A549 (cell line): Measurements from ENCODE around the gene KLK10. TPM values are rescaled to one million over a fixed set of nuclear protein-coding genes. Genes with fewer than 3 reads are reported as not detected.

ENCODE experiments used
- ATAC-seq, 2 experiments: fragments of 200-7000 bp in 1 of 2; fragments of >200 bp in 1 of 2; cut with Nextera tagmentation in 1 of 2; cut with Tn5 transposase in 1 of 2; 3 replicates each; pipeline versions ENCODE4 v1.8.0 to v1.9.1; 2018 to 2020; ENCODE audit warnings: mild to moderate bottlenecking in 1 of 2, moderate library complexity in 1 of 2
- CTCF ChIA-PET: fragments of 300-600 bp; sonication (Branson Sonifier 250); formaldehyde crosslinking; extraction: SDS; loops from one replicate; lab custom pipeline; 2021; ENCODE audit warnings: antibody characterized with exemption, inconsistent platforms; lab: Yijun Ruan, JAX
- POLR2A ChIA-PET: fragments of 350-600 bp; formaldehyde crosslinking; extraction: SDS; loops from one replicate; lab custom pipeline; 2021; ENCODE audit warnings: antibody characterized with exemption, inconsistent platforms; lab: Yijun Ruan, JAX
- DNase-seq, 2 experiments: peaks; one replicate each; pipeline versions ENCODE4 v3.0.0 to v3.0.0-alpha.2; 2011 to 2016; ENCODE audit warnings: low read depth in 1 of 2, low spot score in 1 of 2
- FAIRE-seq: peaks from 2 replicates; lab custom pipeline; 2011; peaks lifted over from hg19 to GRCh38; lab: Jason Lieb, UNC
- H3K27ac ChIP-seq, 2 experiments: fragments of >200 bp; sonication (Bioruptor Twin); formaldehyde crosslinking; 3 replicates each; pipeline ENCODE4 v1.5.1; 2016 to 2017
- H3K4me1 ChIP-seq: fragments of >200 bp; sonication (Bioruptor Twin); formaldehyde crosslinking; 3 replicates; pipeline ENCODE4 v1.6.1; 2016
- H3K4me2 ChIP-seq: fragments of >200 bp; sonication (Bioruptor Twin); formaldehyde crosslinking; 3 replicates; pipeline ENCODE4 v1.6.1; 2016
- H3K4me3 ChIP-seq: fragments of >200 bp; sonication (Bioruptor Twin); formaldehyde crosslinking; 3 replicates; pipeline ENCODE4 v1.5.1; 2016
- H3K9me3 ChIP-seq: fragments of >200 bp; sonication (Bioruptor Twin); formaldehyde crosslinking; 3 replicates; pipeline ENCODE4 v1.6.1; 2016
- BHLHE40 ChIP-seq: IDR thresholded peaks from 2 replicates; pipeline ENCODE4 v1.6.1; 2012; ENCODE audit warnings: low read depth, low read length, inconsistent platforms
- CBX8 ChIP-seq: fragments of 200-600 bp; sonication (generic); IDR thresholded peaks from 2 replicates; pipeline ENCODE4 v1.6.1; 2016
- CHD4 ChIP-seq: fragments of 200-600 bp; sonication (generic); IDR thresholded peaks from 2 replicates; pipeline ENCODE4 v1.6.1; 2016; ENCODE audit warnings: antibody characterized with exemption, mild to moderate bottlenecking, borderline replicate concordance
- CTCF ChIP-seq: fragments of >200 bp; sonication (Bioruptor Twin); formaldehyde crosslinking; IDR thresholded peaks from 3 replicates; pipeline ENCODE4 v1.5.1; 2016
- EHF ChIP-seq: fragments of 250-450 bp; sonication (Bioruptor Pico); IDR thresholded peaks from 2 replicates; pipeline ENCODE4 v1.5.0; 2020; ENCODE audit warnings: mild to moderate bottlenecking
- EHMT2 ChIP-seq: fragments of 200-600 bp; sonication (generic); IDR thresholded peaks from 2 replicates; pipeline ENCODE4 v1.6.1; 2016; ENCODE audit warnings: antibody characterized with exemption, low read depth, mild to moderate bottlenecking, moderate library complexity
- FOSB ChIP-seq: fragments of 250-450 bp; sonication (Bioruptor Pico); IDR thresholded peaks from 2 replicates; pipeline ENCODE4 v1.5.0; 2020; ENCODE audit warnings: mild to moderate bottlenecking, moderate library complexity
- FOSL2 ChIP-seq, 2 experiments: fragments of 450-650 bp in 1 of 2; fragments of >200 bp in 1 of 2; sonication (Bioruptor Twin) in 1 of 2; formaldehyde crosslinking; IDR thresholded peaks; 2 replicates each; pipeline versions ENCODE4 v1.5.0 to v1.6.1; 2016 to 2020; ENCODE audit warnings: mild to moderate bottlenecking in 1 of 2, moderate library complexity in 1 of 2
- HDAC2 ChIP-seq: fragments of 200-600 bp; sonication (generic); IDR thresholded peaks from 2 replicates; pipeline ENCODE4 v1.6.1; 2016
- HOXA7 ChIP-seq: fragments of 250-450 bp; sonication (Bioruptor Pico); IDR thresholded peaks from 2 replicates; pipeline ENCODE4 v1.5.0; 2020; ENCODE audit warnings: mild to moderate bottlenecking, moderate library complexity
- KDM1A ChIP-seq: fragments of 200-600 bp; sonication (generic); IDR thresholded peaks from 2 replicates; pipeline ENCODE4 v1.6.1; 2016; ENCODE audit warnings: low read depth, mild to moderate bottlenecking
- MAFK ChIP-seq: fragments of 450-650 bp; IDR thresholded peaks from 2 replicates; pipeline ENCODE4 v1.6.1; 2014; ENCODE audit not compliant: partially characterized antibody
- NFE2L2 ChIP-seq: fragments of 150-350 bp; conservative IDR thresholded peaks from 2 replicates; pipeline ENCODE4 v1.6.1; 2014; ENCODE audit warnings: low read length
- PHF8 ChIP-seq: fragments of 200-600 bp; sonication (generic); IDR thresholded peaks from 2 replicates; pipeline ENCODE4 v1.6.1; 2016; ENCODE audit warnings: low read depth, mild to moderate bottlenecking, antibody characterized with exemption, moderate library complexity, borderline replicate concordance
- POLR2AphosphoS2 ChIP-seq: conservative IDR thresholded peaks from 2 replicates; pipeline ENCODE4 v1.6.1; 2012; ENCODE audit warnings: low read length, improper control_type of control experiment, inconsistent platforms
- RCOR1 ChIP-seq: fragments of 150-350 bp; IDR thresholded peaks from 2 replicates; pipeline ENCODE4 v1.6.1; 2014; ENCODE audit warnings: antibody characterized with exemption, low read length, low read depth
- REST ChIP-seq: fragments of 200-600 bp; sonication (generic); IDR thresholded peaks from 2 replicates; pipeline ENCODE4 v1.6.1; 2016; ENCODE audit warnings: antibody characterized with exemption, mild to moderate bottlenecking, moderate library complexity
- RFX5 ChIP-seq: fragments of 450-650 bp; IDR thresholded peaks from 2 replicates; pipeline ENCODE4 v1.7.1; 2014; ENCODE audit warnings: antibody characterized with exemption, mild to moderate bottlenecking, moderate library complexity
- SMC3 ChIP-seq: fragments of >200 bp; sonication (Bioruptor Twin); formaldehyde crosslinking; IDR thresholded peaks from 3 replicates; pipeline ENCODE4 v1.6.1; 2018; ENCODE audit warnings: inconsistent platforms
- SREBF2 ChIP-seq: fragments of 450-650 bp; IDR thresholded peaks from 2 replicates; pipeline ENCODE4 v1.6.1; 2014; ENCODE audit warnings: mild to moderate bottlenecking, moderate library complexity
- TFCP2L1 ChIP-seq: fragments of 250-450 bp; sonication (Bioruptor Pico); IDR thresholded peaks from 2 replicates; pipeline ENCODE4 v1.5.0; 2021; ENCODE audit warnings: mild to moderate bottlenecking
- ZFP36 ChIP-seq: fragments of 450-650 bp; IDR thresholded peaks from 2 replicates; pipeline ENCODE4 v1.6.1; 2014; ENCODE audit warnings: borderline replicate concordance; ENCODE audit not compliant: partially characterized antibody
- ZNF302 ChIP-seq: fragments of 250-450 bp; sonication (Bioruptor Pico); IDR thresholded peaks from 2 replicates; pipeline ENCODE4 v1.9.0; 2021; ENCODE audit warnings: inconsistent platforms, mild to moderate bottlenecking, moderate library complexity
- WGBS: methylation state at CpG from one replicate; pipeline ENCODE4 v1.1.6; 2017; ENCODE audit errors: missing lambda C conversion rate; 5-methylcytosine and 5-hydroxymethylcytosine counted together
- polyA plus RNA-seq, 4 experiments: library from polyadenylated mRNA; depleted of rRNA in 3 of 4; stranded (reverse); fragments of >200 nt; fragmentation: RNase III in 1 of 4; extraction: RNeasy Plus Mini Kit Qiagen cat#74134 plus additional on column Dnase treatment in 1 of 4; gene quantifications; 2 replicates in 3 of 4; 3 replicates in 1 of 4; pipeline ENCODE4 v1.2.3, GENCODE V29; 2011 to 2017

KLK10 gene
- polyA plus RNA-seq, 2 of the 4 experiments (the other 2 are of a cell fraction) = 0.18 TPM; not detected in 1

- H3K4me3 ChIP-seq = no peak overlapping the region
- ChIA-PET POLR2A (no interaction called here), CTCF (interaction anchor here (0.9 kb wide), 1 partner anchor 278 kb away, joined by 3 read pairs; no protein-coding TSS in a partner anchor)
- WGBS = 77% methylated on average over 4 of the region's 4 CpGs
- H3K4me2 ChIP-seq = no peak overlapping the region
- TF ChIP-seq EHMT2 = no peak
- no peak for TF ChIP-seq ZFP36
- TF ChIP-seq REST = no peak
- no peak for TF ChIP-seq CTCF
- TF ChIP-seq NFE2L2 = no peak
- TF ChIP-seq POLR2AphosphoS2 = no peak
- no peak for TF ChIP-seq SMC3
- TF ChIP-seq FOSL2 (IDR thresholded peaks at IDR 0.05) = no peak
- no peak for TF ChIP-seq FOSL2 (CRISPR knock-in tag; IDR thresholded peaks at IDR 0.05)
- TF ChIP-seq SREBF2 = no peak
- TF ChIP-seq TFCP2L1 (CRISPR knock-in tag) = no peak
- no peak for TF ChIP-seq RFX5
- TF ChIP-seq RCOR1 = no peak
- TF ChIP-seq CBX8 = no peak
- TF ChIP-seq PHF8 = no peak
- no peak for TF ChIP-seq KDM1A
- no peak for TF ChIP-seq EHF
- no peak for TF ChIP-seq HOXA7 (CRISPR knock-in tag)
- H3K27ac ChIP-seq = no peak overlapping the region
- no peak for DNase-seq
- peak; percentile 55 for ATAC-seq
- no peaks in the 10 kb centered on the region for H3K9me3 ChIP-seq
- no peak for FAIRE-seq
- peaks cover 10% of the 10 kb centered on the region; the same call in 2 of the 3 replicates for H3K4me1 ChIP-seq
These were observed 37.3 kb downstream of the KLK10 start for GRCh38 chr19:50982186-50982585.

DNA sequence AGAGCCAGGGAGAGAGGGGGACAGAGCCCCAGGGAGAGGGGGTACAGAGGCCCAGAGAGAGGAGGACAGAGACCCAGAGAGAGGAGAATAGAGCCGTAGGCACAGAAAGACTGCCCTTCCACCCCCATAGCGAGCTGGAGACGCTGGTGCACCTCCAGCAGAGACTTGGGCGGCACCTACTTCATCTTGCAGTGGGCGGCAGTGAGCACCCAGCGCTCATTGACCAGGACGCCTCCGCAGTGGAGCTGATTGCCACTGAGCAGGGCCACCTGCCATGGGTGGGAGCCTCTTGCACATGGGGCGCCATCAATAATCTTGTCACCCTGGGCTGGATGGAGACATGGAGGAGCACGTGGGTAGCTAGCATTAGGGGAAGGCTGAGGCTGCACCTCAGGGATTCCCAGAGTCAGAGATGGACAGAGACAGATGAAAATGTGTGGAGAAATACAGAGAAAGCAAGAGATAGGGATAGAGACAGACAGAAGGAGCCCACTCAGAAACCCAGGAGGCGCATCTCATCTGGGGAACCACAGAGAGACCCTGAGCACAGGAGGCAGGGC is 37.8 kb downstream of the KLK10 start:
- peak; percentile 51 to 69 for ATAC-seq
- peaks cover 10% of the 10 kb centered on the region; the same call in 2 of the 3 replicates for H3K4me1 ChIP-seq
- no peak overlapping the region for H3K4me3 ChIP-seq
- WGBS = 27% methylated on average over 11 of the region's 11 CpGs
- no peak for DNase-seq
- peak; percentile 8 for TF ChIP-seq MAFK
- TF ChIP-seq ZNF302 = no peak
- TF ChIP-seq, all 56 proteins: peak for 1
- H3K4me2 ChIP-seq = no peak overlapping the region
- CTCF ChIA-PET = interaction anchor here (0.9 kb wide), 1 partner anchor 278 kb away, joined by 3 read pairs; no protein-coding TSS in a partner anchor
- no peaks in the 10 kb centered on the region for H3K9me3 ChIP-seq
- POLR2A ChIA-PET = no interaction called here
- no peak overlapping the region for H3K27ac ChIP-seq
- no peak for FAIRE-seq

DNA sequence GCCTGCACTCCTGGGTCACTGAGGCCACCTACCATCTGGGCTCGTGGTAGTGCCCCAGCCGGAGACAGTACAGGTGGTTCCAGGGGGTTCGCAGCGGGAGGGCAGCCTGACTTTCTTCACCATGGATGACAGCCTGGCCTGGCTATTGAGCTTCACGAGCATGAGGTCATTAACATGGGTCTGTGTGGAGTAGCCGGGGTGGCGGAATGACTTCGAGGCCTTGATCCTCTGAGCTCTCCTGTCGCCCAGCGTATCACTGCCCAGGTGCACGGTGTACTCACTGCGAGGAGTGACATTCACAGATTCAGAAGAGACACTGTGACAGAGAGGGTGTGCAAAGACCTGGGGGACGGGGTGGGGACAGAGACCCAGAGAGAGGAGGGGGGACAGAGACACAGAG is 39.3 kb downstream of the KLK10 start:
- WGBS = 57% methylated on average over 13 of the region's 13 CpGs
- FAIRE-seq = no peak
- TF ChIP-seq FOSB (CRISPR knock-in tag) = no peak
- no peak for TF ChIP-seq BHLHE40
- no peak for TF ChIP-seq CHD4
- TF ChIP-seq HDAC2 = no peak
- TF ChIP-seq SMC3 = no peak
- TF ChIP-seq, all 56 proteins: peak for 0
- Histone ChIP-seq H3K4me2 (no peak overlapping the region), H3K4me1 (peaks cover 16% of the 10 kb centered on the region; the same call in 2 of the 3 replicates), H3K4me3 (no peak overlapping the region), H3K27ac (no peak overlapping the region), H3K9me3 (no peaks in the 10 kb centered on the region)
- POLR2A ChIA-PET = no interaction called here
- CTCF ChIA-PET = interaction anchor here (1.7 to 1.9 kb wide), 2 partner anchors 30 to 37 kb away, joined by 4 to 6 read pairs; a partner anchor contains a TSS
- ATAC-seq (no peak), DNase-seq (no peak)
